GM19397 (cell line): ENCODE data around the gene SCUBE1.

ENCODE experiments used
- ATAC-seq: cut with Tn5 transposase; IDR thresholded peaks from one replicate; pipeline ENCODE4 v1.9.1; 2021; ENCODE audit warnings: mild to moderate bottlenecking, moderate library complexity; ENCODE audit not compliant: unreplicated experiment

The SCUBE1 gene

DNA sequence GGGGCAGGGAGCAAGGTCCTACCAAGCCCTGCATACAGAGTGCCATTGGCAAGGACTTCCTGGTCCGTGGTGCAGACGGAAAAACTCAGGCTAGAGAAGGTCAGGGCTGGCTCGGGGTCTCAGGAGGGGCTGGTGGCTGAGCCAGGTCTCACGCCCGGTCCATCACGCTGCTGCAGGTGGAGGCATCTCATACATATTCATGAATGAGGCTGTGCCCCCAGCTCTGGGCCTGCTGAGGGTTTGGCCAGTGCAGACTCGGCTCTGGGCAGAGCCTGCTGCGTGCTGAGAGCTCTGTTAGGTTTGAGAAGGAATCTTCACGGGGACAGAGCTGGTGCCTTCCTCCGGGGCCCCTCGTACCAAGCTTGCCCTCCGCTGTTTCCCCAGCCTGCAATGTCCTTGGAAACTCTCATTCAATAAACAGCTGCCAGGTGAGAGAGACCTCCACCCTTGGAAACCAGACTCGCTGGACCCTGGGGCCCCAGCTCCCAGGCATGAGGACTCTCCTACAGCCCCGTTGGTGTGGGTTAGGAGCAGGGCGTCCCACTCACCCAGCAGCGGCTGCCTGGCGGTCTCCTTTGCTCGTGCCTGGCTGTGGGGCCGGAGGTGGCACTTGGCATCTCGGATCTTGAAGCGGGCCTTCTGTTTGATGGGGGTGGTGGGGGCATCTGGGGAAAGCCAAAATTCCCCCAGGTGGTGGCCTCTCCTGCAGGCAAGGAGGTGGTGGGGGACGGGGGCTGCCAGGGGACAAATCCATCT, 122.4 kb downstream of the SCUBE1 start:
- no peak for ATAC-seq

DNA sequence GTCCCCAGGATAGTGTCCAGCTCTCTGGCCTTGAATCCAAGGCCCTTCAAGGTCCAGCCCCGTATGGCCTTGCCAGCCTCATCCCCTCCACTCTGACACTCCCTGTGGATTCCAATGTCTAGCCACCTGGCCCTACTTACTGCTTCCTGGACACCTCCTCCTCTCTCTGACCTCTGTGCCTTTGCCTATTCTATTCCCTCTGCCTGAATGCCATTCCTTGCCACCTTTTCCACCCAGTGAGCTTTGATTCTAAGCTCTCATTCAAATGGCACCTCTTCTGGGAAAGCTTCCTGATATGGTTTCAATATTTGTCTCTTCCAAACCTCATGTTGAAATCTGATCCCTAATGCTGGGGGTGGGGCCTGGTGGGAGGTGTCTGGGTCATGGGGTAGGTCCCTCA, 124.4 kb downstream of the SCUBE1 start:
- no peak for ATAC-seq

DNA sequence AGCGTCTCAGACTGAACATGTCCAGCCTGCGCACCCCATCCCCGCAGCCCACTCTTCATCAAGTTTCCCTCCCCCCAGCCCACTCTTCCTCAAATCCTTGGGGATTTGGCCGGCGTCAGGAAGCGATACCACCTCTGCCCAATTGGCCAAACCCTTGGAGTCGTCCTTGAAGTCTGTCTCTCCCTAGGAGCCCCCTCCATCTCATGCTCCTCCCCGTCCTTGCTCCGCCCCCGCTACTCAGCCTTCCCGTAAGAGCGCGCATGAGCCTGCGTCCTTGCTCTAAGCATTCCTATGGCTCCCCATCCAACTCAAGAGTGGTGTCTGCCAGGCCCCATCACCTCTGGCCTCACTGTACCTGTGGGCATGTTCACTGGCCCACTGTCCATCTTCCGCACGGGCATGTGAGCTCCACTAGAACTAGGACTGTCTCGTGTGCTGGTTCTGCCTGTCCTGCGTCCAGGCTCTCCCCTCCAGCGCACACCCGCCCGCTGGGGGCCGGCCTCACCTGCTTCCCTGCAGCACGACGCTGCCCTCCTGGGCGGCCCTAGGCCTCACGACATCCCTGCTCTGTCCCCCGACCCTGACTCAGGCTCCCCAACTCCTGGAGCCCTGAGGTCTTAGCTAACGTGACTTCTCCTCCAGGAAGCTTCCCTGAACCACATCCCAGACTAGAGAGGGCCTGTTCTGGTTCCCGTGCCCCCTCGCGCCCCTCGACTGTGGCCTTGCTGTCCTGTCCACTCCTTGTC, 125.7 kb downstream of the SCUBE1 start:
- no peak for ATAC-seq

DNA sequence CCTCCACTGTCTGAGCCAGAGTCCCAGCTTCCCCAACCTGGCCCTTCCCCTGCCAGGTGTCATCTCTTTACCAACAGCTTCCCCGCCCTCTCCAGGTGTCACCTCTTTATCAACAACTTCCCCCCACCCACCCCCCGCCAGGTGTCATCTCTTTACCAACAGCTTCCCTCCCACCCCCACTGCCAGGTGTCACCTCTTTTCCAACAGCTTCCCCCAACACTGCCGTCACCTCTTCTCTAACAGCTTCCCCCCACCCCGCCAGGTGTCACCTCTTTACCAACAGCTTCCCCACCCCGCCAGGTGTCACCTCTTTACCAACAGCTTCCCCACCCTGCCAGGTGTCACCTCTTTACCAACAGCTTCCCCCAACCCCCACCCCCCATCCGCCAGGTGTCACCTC, 126.4 kb downstream of the SCUBE1 start:
- no peak for ATAC-seq

DNA sequence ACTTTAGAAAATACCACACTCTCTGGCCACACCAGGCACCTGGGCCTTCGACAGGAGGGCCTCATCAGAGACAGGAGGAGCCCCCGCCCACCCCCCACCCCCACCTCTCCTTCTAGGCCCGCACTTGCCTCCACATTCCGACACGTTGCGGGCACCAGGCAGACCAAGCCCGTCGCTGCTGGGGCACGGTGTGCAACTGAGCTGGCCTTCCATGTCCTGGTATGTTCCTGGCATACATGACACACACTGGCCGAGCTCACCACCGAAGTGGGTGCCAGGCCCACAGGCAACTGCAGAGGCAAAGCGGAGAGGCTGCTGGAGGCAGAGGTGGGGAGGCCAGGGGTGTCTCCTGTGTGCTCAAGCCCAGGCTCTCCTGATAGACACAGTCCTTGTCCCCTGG, 129.2 kb downstream of the SCUBE1 start:
- ATAC-seq = no peak

DNA sequence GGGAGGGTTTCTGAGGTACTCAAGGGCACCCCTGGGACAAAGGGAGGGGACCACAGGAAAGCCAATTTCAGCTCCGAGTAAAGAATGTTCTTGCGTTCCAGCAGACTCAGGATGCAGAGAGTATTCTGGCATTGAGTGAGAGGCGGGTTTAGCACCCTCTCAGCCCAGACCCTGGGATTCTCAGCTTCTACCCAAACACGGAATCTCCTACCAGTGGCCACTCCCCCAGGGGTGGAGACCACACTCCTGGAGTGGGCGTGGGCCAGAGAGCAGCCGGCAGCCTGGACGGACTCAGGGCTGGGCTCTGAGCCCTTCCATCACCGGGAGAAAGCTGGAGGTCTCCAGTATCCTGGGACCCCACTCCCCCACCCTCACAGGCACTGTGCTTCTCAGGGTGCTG, 130.1 kb downstream of the SCUBE1 start:
- ATAC-seq = no peak

DNA sequence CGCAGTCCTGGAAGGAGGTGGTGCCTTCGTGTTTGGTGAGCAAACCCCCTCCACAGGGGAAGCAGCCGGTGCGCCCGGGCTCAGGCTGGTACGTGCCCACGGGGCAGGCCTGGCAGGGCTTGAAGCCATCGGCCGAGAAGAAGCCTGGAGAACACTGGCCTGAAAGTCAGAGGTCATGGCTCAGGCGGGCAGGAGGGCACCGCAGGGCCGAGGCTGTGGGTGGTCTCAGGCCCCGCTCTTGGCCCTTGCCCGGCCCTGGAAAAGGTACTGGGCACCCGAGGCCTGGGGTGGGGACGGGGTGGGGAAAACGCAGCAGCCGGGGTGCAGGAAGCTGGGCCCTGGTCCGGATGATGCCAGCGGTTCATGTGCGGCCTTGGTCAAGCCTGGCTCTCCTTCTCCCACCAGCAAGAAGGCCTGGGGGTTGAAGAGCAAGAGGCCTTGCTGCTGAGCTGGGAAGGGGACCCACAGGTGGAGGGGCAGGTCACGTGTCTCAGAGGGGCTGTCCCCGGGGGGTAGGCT, 130.7 kb downstream of the SCUBE1 start:
- ATAC-seq = no peak

DNA sequence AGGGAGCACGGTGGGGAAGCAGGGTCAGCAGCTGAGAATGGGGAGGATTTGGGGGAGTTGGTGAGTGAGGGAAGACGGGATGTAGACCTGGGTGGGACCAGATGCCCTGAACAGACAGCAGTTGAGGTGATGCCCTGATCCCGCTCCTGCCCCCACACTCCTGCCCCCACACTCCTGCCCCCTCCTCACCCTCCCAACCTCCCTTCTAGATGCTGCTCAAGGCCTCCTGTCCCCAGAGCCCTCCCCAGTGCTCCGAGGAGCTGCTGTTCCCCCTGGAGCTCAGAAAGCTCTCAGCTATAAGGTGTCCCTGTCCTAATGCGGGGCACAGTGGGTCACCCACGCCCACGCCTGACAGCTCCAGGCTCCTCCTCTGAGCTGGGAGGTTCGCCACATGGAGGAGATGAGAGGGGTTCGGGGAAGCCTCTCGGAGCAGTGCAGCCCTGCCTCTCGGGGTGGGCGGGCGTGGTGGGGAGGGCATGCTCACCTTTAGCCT, 131.2 kb downstream of the SCUBE1 start:
- ATAC-seq = no peak

DNA sequence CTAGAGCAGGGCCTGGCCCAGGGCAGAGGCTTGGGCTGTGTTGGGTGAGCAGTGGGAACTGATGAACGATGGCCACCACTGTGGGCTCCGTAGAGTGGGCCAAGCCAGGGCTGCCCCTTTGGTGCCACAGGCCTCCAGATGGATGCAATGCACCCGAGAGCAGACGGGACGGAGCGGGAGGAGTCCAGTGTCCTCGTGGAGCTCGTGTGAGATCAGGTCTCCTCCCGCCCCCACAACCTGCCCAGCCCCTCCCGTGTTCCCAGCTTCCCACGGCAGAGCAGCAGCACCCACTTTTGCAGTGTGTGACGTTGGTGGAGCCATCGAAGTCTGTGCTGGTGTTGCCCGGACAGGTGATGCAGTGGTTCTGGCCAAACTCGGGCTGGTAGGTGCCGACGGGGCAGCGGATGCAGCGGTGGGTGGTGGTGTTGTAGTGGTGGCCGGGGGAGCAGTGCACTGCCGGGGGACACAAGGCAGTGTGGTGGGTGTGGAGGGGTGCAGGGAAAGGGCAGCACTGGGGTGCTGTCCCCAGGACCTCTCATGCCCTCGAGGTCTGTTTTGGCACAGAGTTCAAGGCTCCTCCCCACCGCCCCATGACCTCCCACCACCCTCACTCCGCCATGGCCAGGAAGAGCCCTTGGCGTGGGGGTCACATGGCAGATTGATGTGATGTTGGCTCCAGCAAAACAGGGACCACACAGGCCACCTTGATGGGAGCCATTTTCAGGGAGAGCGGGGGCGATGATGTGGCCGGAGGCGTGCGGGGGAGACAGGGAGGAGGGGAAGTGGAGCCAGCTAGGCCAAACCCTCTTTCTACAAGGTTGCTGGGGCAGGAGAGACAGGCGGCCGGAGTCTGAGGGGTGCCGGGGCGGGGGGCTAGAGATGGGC, 132.3 kb downstream of the SCUBE1 start:
- no peak for ATAC-seq

DNA sequence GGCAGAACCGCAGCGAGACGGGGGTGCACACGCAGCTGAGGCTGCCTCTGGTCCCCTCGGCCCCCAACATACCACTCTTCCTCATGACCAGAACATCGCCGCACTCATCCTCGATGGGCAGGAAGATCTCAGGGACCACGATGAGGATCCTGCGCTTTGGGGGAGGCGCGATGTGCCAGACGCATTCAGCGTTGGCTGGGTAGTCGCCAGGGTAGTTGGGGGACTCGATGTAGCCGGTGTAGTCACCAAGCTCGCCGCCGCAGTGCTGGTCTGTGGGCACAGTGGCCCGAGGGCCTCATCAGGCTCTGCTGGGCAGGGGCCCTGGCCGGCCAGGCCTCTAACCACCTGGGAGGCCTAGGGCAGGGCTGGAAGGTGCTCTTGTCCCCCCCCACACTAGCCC, 133.2 kb downstream of the SCUBE1 start:
- no peak for ATAC-seq

DNA sequence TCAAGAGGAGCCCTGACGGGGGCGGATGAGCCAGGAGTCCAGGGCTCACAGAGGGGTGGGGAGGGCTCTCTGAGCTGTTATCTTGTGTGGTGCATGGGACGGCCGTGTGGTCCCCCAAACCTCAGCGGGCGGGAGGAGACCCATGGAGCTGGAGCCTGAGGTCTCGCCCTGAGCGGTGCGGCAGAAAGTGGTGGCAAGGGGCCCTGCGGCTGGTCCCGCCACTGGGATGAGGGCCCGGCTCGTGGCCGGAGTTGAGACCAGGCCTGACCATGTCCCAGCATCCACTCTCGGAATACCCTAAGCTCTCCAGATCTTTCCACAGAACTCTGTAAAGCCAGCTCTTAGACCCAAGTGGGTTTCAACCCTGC, 133.7 kb downstream of the SCUBE1 start:
- no peak for ATAC-seq

DNA sequence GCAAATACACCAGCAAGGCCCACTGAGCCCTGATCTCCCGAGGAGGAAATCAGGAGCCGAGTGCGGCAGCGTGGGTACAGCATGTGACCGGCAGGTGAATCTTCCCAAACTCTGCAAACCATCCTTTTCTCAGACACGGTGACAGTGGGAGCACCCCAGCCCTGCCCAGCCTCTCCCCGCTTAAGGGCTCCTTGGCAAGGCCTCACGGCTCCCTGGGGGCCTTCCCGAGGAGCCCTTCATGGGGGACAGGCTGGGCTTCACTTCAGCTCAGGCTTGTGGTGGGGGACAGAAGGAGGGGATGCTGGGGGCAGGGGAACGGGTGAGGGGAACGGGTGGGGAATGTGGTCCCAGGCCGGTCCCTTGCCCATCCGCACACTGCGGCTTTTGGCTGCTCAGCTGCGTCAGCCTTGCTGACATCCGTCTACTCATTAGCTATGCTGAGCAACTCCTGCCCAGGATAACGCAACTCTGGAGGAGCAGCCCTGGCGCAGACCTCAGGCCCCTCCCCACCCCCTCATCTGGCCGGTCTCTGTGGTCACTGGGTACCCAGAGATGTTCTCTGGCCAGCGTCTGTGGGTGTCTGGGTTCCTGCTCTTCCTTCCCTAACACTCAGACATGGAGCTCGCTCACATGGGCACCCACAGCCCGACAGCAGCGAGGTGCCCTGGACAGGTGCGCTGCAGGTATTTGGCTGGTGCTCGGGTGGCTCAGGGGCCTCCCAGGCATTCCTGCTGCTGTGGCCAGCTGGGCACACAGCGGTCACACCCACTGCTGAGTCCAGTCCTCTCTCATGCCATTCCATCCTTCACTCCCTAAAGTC, 134.3 kb downstream of the SCUBE1 start:
- no peak for ATAC-seq

DNA sequence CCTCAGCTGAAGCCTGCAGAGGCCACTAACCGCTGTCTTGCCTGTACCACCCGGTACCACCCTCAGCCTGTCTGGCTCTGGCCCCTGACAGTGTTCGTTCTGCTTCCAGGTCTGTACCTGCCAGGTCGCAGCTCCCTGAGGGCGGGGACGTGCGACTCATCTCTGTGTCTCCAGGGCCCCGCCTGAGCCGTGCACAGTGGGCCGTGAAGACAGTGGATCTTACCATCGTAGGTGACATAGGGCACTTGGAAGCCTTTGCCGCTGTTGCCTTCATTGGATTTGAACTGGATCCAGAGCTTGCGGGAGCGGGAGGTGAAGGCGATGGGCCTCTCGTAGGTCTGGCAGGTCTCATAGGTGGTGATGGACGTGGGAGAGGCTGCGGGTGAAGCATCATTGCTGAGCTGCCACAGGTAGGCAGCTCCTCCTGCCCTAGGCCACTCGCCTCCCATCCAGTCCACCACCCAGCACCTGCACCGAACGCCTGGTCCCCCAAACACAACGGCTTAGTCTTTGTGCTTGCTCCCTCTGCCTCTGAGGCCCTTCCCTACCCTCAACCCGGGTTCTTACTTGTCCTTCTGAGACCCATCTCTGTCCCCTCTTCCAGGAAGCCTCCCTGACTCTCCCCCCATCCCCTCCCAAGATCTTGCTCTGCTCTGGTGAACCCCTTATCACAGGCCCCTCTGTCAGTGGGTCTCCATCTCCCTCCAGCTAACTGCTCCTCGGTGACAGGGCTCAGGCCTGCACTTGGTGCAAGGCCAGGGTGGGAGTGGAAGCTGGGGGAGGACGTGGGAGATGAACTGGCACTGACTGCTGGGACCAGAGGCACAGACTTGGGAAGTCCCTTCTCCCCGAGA, 135.1 kb downstream of the SCUBE1 start:
- no peak for ATAC-seq

DNA sequence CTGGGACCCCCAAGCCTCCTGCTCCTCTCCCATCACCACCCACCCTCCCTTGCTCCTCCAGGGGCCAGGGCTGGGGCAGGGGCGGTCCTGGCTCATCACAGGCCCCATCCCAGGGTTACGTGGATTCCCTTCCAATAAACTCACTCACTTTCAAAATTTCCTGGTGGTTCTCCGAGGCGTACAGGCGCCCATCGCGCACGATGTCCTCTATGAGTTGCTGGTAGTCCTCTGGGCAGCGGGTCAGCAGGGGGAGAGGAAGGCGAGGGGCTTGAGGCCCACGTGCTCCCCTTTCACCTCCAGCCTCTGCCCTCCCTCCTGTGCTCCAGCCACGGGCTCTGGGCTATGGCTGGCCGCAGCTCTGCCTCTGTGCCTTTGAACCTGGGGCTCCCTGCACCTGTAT, 135.8 kb downstream of the SCUBE1 start:
- no peak for ATAC-seq

DNA sequence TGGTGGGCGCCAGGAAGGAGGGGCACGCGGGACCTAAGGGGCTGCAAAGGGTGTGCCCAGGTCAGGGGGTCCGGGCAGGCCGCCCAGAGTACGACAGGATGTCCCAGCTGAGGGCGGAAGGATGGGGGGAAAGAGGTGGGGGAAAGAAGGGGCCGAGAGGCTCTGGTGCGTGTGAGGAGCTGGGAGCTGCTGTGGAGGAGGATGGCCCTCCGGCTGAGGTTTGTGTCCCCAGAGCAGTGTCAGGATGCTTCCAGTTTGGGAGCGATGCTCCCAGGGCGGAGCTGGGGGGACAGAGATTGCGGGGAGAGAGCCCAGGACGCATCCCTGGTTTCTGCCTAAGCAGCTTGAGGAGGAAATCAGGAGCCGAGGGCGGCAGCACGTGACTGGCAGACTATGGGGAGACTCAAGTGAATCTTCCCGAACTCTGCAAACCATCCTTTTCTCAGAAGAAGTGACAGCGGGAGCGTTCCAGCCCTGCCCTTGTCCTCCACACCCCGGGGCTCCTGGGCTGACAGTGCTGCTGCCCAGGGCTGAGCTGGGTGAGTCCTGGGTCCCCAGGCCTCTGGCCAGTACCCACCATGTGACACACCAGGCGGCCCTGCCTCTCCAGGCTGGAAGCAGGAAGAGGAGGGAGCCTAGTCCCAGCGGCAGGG, 136.5 kb downstream of the SCUBE1 start:
- no peak for ATAC-seq

DNA sequence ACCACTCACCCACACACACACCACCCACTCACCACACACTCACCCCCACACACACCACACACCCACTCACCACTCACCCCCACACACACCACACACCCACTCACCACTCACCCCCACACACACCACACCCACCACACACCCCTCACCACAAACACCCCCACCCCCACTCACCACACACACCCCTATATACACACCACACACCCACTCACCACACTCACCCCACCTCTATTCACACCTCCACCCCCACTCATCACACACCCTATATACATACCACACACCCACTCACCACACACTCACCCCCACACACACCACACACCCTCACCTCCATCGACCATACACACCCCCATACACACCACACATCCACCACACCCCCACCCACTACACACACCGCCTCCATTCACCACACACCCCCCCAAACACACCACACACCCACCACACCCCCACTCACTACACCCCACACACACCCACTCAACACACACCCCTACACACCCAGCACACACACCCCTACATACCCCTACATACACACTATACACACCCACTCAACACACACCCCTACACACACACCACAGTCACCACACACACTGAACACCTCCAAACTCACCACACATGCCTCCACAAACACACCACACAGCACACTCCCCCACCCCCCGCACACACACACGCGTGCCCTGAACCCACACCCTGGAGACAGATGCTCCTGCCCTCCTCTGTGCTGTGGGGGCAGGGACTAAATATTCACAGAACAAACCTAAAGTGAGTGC, 137.2 kb downstream of the SCUBE1 start:
- ATAC-seq = no peak

DNA sequence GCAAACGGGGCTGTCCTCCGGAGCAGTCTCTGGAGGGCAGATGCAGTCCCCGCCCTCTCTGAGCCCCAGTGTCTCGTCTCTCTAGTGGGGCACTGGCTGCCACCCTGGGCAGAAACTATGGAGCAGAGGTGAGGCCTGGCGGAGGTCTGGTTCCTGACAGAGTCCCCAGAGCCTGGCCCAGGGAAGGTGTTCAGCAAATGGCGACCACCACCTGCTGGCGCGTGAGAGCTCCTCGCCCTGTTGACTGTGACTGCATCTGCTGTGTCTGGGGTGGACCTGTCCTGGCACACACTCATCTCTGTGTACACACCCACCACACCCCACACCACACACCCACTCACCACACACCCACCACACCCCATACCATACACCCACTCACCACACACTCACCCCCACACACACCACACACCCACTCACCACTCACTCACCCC, 137.9 kb downstream of the SCUBE1 start:
- ATAC-seq = no peak

DNA sequence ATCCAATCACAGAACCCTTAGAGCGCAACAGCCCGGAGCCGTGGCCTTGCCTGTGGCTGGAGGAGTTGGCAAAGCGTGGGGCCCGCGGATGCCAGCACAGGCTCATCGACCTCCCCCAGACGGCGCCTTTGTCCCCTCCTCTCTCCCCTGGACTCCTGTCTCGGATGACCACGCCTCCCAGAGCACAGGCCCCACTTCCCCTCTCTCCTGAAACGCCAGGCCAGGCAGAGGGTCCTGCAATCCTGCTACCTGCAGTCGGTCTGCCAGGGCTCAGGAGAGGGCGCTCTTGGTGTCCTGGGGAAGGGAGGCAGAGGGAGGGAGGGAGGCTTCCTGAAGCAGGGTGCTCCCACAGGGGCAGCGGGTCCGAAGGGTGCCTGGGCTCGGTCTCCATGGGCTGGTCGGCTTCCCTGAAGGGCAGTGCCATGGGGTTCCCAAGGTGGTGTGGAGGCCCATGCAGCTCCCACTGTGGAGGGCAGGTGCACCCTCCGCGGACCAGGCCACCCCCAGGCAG, 139.6 kb downstream of the SCUBE1 start:
- ATAC-seq = no peak
